OCI-LY1 (cell line): Measurements from ENCODE around the gene SLC25A21.

Source experiments
- H2AFZ ChIP-seq: fragments of 200-600 bp; sonication (generic), shearing (Covaris generic); 2 replicates; pipeline ENCODE4 v1.6.0; 2014; ENCODE audit warnings: antibody characterized with exemption, mild to moderate bottlenecking, low read length
- H3F3A ChIP-seq: fragments of 200-600 bp; sonication (generic), shearing (Covaris generic); 2 replicates; pipeline ENCODE4 v1.6.0; 2014; ENCODE audit warnings: mild to moderate bottlenecking, antibody characterized with exemption, low read length, moderate library complexity; ENCODE audit not compliant: insufficient read depth
- H3K27ac ChIP-seq: fragments of 200-600 bp; sonication (generic); 2 replicates; pipeline ENCODE4 v1.5.1; 2014; ENCODE audit warnings: low read length, mixed run types, mild to moderate bottlenecking, low read depth; ENCODE audit not compliant: poor library complexity, severe bottlenecking
- H3K27me3 ChIP-seq: fragments of 200-600 bp; sonication (generic); 2 replicates; pipeline ENCODE4 v1.6.0; 2014; ENCODE audit warnings: antibody characterized with exemption, mild to moderate bottlenecking, low read length, moderate library complexity; ENCODE audit not compliant: insufficient read depth
- H3K36me3 ChIP-seq: fragments of 200-600 bp; sonication (generic); 2 replicates; pipeline ENCODE4 v1.6.1; 2014; ENCODE audit warnings: mild to moderate bottlenecking, antibody characterized with exemption, low read length, moderate library complexity, mixed read lengths; ENCODE audit not compliant: insufficient read depth
- H3K4me1 ChIP-seq: fragments of 200-600 bp; sonication (generic); 2 replicates; pipeline ENCODE4 v1.5.1; 2014; ENCODE audit warnings: mild to moderate bottlenecking, low read length, moderate library complexity; ENCODE audit not compliant: insufficient read depth, severe bottlenecking
- H3K4me2 ChIP-seq: fragments of 200-600 bp; sonication (generic), shearing (Covaris generic); 2 replicates; pipeline ENCODE4 v1.6.1; 2014; ENCODE audit warnings: low read length
- H3K4me3 ChIP-seq: fragments of 200-600 bp; sonication (generic); 2 replicates; pipeline ENCODE4 v1.5.1; 2014; ENCODE audit warnings: low read length, low read depth, mild to moderate bottlenecking, mixed read lengths; ENCODE audit not compliant: poor library complexity, severe bottlenecking
- H3K79me2 ChIP-seq: fragments of 200-600 bp; shearing (Covaris generic); 2 replicates; pipeline ENCODE4 v1.6.1; 2016; ENCODE audit warnings: mixed run types, low read length, mixed read lengths; ENCODE audit not compliant: insufficient read depth
- H3K9ac ChIP-seq: fragments of 200-600 bp; sonication (generic), shearing (Covaris generic); 2 replicates; pipeline ENCODE4 v1.6.1; 2014; ENCODE audit warnings: mild to moderate bottlenecking, low read length, mixed read lengths
- H3K9me2 ChIP-seq: fragments of 200-600 bp; sonication (generic), shearing (Covaris generic); 2 replicates; pipeline ENCODE4 v1.6.1; 2014; ENCODE audit warnings: low read depth, mild to moderate bottlenecking, low read length, mixed read lengths
- H3K9me3 ChIP-seq: fragments of 200-600 bp; shearing (Covaris generic); 2 replicates; pipeline ENCODE4 v1.6.1; 2014; ENCODE audit warnings: low read length, mixed read lengths
- H4K20me1 ChIP-seq: fragments of 200-600 bp; sonication (generic), shearing (Covaris generic); 2 replicates; pipeline ENCODE4 v1.6.0; 2016; ENCODE audit warnings: mild to moderate bottlenecking, low read length; ENCODE audit not compliant: insufficient read depth
- EZH2 ChIP-seq: fragments of 200-600 bp; sonication (generic), shearing (Covaris generic); IDR thresholded peaks from 2 replicates; pipeline ENCODE4 v1.8.0; 2017; ENCODE audit warnings: borderline replicate concordance, mixed run types, mild to moderate bottlenecking, antibody characterized with exemption, low read length, moderate library complexity, mixed read lengths
- TF ChIP-seq, protein P1 (sequence below): fragments of 200-600 bp; sonication (generic), shearing (Covaris generic); IDR thresholded peaks from 2 replicates; pipeline ENCODE4 v1.5.1; 2017; ENCODE audit warnings: mild to moderate bottlenecking, antibody characterized with exemption, low read length, moderate library complexity, mixed read lengths

The SLC25A21 gene

DNA sequence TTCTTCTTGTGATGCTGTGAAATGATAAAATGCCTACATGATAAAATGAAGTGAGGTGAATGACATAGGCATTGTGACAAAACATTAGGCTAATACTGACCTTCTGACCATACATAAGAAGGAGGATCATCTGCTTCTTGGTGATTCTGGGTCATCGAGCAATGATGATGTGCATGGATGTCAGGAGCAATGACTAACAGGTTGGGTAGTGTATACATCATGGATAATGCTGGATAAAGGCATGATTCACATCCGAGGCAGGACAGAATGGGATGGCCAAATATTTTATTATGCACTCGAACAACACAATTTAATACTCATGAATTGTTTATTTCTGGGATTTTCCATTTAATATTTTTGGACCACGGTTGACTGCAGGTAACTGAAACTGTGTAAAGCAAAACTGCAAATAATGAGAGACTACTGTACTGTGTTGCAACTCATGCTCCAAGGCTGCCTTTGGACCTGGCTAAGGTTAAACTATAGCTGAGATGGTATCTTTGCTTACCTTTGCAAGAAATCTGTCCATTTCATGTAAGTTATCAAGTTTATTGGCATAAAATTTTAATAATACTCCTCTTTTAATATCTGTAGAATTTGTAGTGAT lies 7.6 kb upstream of the SLC25A21 start:
- H3K36me3 ChIP-seq, result no peaks in the 10 kb centered on the region
- no peaks in the 10 kb centered on the region for H4K20me1 ChIP-seq
- no peaks in the 10 kb centered on the region for H3K27me3 ChIP-seq
- no peaks in the 10 kb centered on the region for H3F3A ChIP-seq
- no peaks in the 10 kb centered on the region for H3K9me2 ChIP-seq
- no peaks in the 10 kb centered on the region for H3K9me3 ChIP-seq
- TF ChIP-seq EZH2, result no peak
- TF ChIP-seq, protein P1, sequence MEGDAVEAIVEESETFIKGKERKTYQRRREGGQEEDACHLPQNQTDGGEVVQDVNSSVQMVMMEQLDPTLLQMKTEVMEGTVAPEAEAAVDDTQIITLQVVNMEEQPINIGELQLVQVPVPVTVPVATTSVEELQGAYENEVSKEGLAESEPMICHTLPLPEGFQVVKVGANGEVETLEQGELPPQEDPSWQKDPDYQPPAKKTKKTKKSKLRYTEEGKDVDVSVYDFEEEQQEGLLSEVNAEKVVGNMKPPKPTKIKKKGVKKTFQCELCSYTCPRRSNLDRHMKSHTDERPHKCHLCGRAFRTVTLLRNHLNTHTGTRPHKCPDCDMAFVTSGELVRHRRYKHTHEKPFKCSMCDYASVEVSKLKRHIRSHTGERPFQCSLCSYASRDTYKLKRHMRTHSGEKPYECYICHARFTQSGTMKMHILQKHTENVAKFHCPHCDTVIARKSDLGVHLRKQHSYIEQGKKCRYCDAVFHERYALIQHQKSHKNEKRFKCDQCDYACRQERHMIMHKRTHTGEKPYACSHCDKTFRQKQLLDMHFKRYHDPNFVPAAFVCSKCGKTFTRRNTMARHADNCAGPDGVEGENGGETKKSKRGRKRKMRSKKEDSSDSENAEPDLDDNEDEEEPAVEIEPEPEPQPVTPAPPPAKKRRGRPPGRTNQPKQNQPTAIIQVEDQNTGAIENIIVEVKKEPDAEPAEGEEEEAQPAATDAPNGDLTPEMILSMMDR, result no peak
- no peak overlapping the region for H2AFZ ChIP-seq
- no peaks in the 10 kb centered on the region for H3K4me1 ChIP-seq
- no peak overlapping the region for H3K27ac ChIP-seq
- H3K9ac ChIP-seq, result no peak overlapping the region
- H3K4me3 ChIP-seq, result no peak overlapping the region
- H3K79me2 ChIP-seq, result no peaks in the 10 kb centered on the region
- H3K4me2 ChIP-seq, result no peak overlapping the region

DNA sequence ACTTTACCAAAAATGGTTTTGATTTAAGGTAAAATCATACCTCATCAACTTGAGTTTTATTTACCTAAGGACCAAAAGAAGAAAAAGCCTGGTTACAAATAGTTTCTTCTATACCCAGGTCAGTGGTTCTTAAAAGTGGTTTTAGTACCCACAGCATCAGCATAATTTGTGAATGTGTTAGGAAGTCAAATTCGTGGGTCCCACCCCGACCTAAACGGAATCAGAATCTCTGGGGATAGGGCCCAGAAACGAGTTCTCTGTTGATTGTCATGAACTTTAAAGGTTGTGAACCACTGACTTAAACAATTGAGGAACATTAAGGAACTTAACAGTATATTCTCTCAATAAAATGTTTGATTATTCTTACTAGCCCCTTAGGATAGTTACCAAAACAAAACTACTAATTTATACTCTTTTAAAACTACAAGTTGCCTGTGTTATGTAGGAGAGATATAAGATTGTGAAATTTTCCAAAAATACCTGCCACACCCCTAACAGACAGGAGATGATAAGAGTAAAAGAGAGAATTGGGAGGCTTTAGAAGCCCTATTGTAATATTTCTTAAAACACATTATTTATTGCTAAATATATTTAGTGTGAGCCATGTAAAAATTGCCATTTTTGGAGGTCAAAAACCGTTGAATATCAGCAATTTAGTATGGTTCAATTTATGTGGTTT lies 669 bp upstream of the SLC25A21 start:
- Histone ChIP-seq H3K4me1 (no peaks in the 10 kb centered on the region), H3K4me2 (no peak overlapping the region), H3K9me2 (no peaks in the 10 kb centered on the region), H2AFZ (no peak overlapping the region), H4K20me1 (no peaks in the 10 kb centered on the region), H3K36me3 (no peaks in the 10 kb centered on the region), H3K79me2 (no peaks in the 10 kb centered on the region), H3F3A (no peaks in the 10 kb centered on the region), H3K27me3 (no peaks in the 10 kb centered on the region), H3K4me3 (no peak overlapping the region), H3K9ac (no peak overlapping the region), H3K27ac (no peak overlapping the region), H3K9me3 (no peaks in the 10 kb centered on the region)
- TF ChIP-seq EZH2, result no peak
- TF ChIP-seq, protein P1, result no peak

DNA sequence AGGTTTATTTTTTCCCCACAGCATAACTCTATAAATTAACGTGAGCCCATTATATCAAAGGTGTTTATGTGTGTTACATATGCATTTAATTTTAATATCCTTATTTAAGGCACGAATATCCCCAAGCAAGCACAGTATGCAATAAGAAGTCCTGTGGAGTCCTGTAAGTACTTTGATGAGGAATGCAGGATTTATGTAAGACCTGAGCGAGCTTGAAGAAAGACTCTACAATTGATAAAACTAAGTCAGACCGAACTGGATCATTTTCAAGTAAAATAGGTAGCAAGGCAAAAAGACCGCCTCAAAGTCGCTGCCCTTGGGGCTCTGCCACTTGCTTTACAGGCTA lies 755 bp downstream of the SLC25A21 start:
- TF ChIP-seq, protein P1, result no peak
- TF ChIP-seq EZH2, result no peak
- Histone ChIP-seq H4K20me1 (no peaks in the 10 kb centered on the region), H3K27ac (no peak overlapping the region), H3K4me1 (no peaks in the 10 kb centered on the region), H3K79me2 (no peaks in the 10 kb centered on the region), H3K27me3 (no peaks in the 10 kb centered on the region), H2AFZ (no peak overlapping the region), H3K9me2 (no peaks in the 10 kb centered on the region), H3K4me2 (no peak overlapping the region), H3K9me3 (no peaks in the 10 kb centered on the region), H3K36me3 (no peaks in the 10 kb centered on the region), H3K9ac (no peak overlapping the region), H3F3A (no peaks in the 10 kb centered on the region), H3K4me3 (no peak overlapping the region)
